ENCODE measurements around the gene PPFIA2.

The PPFIA2 gene

DNA sequence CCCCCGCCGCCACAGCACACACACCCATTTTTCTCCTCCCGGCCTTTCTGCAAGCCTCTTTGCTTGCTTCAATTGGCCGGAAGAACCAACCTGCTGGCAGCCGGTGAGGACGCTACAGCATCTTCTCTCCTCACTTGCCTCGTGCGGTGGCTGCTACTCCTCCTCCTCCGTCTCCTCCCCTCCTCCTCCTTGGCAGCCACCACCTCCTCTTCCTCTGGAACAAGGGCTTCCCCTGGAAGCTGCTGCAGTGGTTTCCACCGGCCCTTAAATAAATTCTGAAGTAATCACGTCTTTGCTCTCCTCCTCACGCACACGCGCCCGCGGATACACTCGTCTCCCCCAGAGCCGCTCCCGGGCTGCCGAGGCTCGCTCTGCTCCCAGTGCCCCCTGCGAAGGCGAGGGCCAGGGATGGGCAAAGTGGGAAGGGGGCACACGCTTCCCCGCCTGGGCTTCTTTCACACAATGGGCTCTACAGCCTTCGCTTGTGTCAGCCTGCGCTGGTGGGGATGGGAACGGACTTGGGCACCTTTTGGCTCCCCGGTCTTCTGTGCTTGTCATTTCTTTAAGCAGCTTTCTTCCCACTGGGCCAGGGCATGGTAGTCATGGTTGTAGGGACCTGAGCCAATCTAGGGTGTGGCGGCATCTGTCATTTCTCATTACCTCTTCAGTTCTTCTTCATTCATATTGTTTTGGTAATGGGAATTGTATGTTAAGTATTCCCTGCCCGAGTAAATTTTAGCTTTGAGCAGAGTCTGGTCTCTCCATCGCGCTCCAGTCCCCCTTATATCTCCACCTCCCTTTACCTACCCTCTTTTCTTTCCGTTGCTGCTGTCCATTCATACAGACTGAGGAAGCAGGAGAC, at the start of gene PPFIA2:
TSS of gene PPFIA2 (minus strand) at position 161 of the 862 bp plus-strand sequence.
- no peak for DNase-seq (ENCODE audit: low read depth in 2 of 2)

DNA sequence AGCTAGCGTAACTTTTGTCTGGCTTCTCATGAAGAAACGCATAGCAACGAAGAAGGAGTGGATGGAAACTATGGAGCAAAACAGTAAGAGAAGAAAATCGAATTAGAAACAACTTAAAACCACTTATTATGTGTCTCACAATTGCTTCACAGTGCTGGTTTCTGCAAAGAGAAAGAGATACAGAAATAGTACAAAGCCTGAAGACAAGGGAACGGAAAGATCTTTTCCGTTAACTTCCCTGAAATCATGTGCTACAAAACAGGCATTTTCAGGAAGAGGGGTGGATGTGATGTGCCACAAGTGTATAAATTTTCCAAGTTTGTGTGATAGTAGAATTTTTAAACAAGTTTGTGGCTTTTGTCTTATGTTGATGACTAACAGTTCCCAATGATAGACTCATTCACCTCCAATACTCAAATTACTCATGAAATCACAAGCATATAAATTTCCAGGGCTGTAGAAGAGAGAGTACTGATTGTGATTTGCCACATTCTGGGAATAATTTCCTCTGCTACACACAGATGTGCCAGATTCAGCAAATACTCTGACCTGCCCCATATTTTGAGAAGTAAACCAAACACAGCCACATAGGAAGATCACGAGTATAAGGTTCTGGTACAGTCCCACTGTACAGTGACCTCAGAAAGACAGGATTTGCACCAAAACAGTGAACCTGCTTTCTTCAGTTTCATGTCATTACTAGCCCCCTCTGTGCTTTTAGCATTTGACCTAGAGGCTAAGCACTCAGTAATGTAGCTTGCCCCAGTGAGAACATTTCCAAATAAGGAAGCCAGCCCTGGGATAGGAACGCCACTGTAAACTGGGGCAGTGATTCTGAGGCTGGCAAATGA, 41.4 kb upstream of the PPFIA2 start:
- no peak for DNase-seq (ENCODE audit: low read depth in 2 of 2)

DNA sequence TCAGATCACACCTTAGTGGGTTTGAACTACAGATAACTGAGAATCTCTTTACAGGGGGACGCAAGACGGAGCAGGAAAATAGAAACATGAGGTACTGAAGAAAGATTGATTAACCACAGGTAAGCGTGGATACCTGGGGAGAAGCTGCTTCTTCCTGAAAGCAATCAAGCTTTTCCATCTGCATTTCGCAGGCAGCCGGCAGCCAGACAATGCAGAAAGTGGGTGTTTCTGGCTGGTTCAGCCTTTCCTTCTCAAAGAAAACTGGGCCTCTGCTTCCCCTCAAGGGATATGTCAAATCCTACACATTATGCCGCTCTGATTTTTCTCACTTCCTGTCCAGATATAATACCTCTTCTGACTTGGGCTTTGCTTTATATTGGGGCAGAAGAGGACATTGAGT, 39.1 kb upstream of the PPFIA2 start:
- no peak for DNase-seq (ENCODE audit: low read depth in 2 of 2)

DNA sequence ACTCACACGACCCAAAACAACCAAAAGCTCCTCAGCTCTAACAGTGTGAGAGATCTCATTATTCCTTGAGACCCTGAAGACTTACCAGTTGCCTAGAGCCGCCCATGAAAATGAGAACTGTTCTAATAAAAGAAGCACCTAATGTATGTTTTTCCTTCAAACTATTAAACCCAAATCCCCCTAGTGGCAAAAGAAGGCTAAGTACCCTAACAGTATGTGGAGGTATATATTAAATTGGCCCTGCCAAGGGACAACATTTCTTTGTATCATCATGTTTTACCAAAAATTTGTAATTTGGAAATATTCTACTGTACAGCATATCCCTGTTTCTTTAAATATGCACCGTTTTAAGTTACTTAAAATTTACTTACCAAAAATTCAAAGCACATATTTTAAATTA, 38.0 kb upstream of the PPFIA2 start:
- DNase-seq (ENCODE audit: low read depth in 2 of 2), result no peak

DNA sequence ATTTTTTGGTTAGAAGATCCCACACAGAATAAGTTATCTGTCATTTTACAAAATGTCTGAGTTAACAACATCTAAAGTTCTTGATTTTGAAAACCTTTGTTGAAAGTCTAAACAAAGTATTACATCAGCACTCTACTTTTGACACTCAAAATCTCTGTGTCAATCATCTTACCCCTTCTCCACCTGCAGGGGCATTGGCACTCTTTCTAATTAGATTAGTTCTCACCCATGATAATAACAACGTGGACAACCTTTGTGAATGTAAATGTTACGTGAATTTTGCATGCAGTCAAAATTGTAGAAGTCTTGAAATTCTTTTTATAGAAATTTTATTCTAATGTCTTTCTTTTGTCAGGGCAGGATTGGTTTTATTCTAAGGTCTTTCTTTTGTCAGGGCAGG, 33.5 kb upstream of the PPFIA2 start:
- DNase-seq (ENCODE audit: low read depth in 2 of 2), result no peak

DNA sequence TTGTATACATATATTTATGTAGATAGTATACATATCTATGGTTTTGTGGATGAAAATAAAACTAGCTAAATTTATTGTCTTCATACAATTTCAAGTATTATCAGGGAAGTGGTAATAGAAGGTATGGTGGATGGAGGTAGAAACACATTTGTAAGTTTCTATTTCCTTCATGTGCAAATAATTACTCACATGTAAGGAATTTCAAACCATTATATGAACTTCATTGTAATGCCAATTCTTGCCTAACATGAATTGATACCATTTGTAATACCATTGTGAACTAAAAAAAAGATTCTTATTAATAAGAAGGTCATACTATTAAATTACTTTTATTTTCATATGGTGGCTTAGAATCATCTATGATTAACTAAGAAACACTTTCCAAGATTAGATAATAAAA, 20.1 kb upstream of the PPFIA2 start:
- DNase-seq (ENCODE audit: low read depth in 2 of 2), result no peak

DNA sequence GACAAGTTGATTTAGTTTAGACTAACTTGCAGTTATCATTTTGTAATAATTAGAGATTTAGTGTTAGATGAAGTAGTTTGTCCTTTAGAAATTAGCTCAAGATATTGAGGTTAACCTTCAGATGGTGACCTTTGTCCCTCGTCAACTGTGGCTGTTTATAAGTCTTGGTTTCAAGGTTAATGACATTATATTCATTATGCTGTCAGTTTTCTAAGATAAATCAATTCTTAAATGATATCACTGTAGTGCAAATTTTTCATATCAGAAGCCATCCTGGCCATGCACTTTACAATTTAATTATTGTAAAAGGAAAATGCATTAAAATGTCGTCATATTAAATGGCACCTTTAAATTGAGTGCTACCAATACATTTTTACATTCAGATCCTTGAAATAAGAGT, 19.6 kb upstream of the PPFIA2 start:
- DNase-seq (ENCODE audit: low read depth in 2 of 2), result no peak

DNA sequence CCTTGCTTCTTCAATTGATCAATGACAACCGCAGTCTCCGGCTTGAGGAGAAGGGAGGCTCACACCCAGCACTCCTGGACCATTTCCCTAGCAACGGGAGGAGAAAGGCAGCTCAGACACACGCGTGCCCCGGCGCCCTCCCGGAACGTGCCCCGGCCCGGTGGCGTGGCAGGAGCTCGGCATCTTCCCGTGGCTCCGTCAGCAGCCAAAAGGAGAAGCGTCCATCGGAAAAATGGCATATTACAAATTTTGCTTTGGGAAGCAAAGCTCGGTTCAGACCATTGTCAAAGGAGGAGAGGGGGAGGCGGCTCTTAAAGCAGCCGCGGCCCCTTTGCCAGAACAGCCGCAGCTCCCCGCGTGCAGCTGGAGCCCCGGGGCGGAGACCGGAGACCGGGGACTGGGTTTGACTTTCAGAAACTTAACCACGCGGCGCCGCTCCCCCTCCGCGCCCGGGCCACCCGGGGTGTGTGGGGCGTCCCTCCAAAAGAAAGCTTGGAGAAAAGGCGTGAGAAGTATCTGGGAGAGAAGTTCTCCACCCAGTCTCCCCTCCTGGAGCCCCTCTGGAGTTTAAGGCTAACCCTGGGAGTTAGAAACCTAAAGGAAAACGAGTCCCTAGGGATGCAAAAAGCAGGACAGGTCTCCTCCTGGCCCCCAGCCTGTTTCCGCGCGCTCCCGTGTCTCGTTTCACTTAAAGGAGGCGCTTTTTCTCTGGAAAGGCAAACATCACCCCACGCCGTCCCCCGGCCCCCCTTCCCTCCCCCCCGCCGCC, 545 bp downstream of the PPFIA2 start:
- DNase-seq (ENCODE audit: low read depth in 2 of 2), result no peak

DNA sequence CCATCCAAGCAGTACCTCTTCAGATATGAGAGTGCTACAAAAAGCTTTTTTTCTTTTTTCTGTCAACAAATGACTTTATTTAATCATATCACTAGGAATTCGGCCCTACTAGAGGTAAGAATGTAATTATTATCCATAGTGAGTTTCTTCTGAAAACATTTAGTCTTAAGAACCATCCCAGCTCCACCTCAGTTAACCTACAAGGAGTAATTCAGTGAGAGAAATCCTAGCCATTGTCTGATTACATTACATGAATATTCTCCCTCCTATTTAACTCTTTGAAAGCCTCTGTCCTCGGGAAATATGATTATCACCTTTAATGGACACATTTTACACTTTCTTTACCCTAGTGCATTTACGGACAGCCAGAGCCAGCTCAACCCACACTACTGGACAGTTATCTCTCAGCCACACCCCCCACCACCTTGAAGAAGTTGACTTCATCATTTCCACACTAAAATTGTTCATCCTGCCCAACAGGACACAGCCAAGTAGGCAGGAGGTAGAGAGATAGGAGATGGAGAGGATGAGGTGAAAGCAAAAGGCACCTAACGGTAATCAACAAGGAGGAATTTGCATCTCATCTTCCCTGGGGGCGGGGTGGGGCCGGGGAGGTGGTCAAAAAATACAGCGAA, 1.3 kb downstream of the PPFIA2 start:
- no peak for DNase-seq (ENCODE audit: low read depth in 2 of 2)

DNA sequence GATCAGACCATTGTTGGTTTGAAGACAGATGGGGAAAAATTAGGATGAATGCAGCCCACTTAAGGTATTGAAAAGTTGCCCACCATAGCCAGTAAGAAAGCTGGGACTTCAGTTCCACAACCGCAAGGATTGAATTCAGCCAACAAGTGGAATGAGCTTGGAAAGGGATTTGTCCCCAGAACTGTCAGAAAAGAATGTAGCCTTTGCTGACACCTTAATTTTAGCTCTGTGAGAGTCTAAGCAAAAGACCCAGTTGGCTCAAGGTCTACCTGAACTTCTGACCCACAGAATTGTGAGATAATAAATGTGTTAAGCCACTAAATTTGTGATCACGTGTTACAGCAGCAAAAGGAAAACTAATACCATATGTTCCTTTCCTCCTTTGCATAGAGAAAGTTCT, 29.4 kb downstream of the PPFIA2 start:
- no peak for DNase-seq (ENCODE audit: low read depth in 2 of 2)

DNA sequence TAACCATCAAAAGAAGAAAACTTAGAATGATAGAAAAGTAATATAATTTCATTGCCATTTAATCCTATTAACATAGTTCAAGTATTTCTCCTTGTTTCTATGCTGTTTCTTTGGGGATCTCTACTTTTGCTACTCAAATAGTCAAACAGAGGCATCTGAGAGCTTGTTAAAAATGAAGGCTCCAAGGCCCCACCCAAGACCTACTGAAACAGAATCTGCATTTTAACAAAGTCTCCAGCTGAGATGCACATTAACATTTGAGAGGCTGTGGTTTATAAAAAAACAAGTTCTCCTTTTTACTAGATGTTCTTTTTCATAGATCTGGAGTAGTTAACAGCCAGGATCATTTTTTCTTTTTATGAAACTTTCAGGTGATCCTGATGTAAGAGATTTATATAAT, 31.8 kb downstream of the PPFIA2 start:
- no peak for DNase-seq (ENCODE audit: low read depth in 2 of 2)

DNA sequence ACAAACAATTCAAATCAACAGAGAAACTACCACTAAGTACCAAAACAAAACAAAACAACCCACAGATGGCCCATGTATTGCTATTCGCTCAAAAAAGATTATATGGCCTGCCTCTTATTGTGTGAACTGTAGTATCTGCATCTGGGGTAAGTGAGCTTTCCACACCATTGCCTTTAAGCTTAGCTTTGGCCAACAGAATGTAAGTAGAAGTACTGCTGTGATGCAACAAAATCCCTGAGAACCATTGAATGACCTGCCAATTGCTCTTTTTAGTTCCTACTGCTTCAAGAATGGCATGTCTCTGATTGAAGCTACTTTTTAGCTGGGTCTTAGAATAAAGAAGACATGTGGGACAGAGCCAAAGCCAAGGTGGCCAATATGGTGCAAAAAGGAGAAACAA, 32.5 kb downstream of the PPFIA2 start:
- DNase-seq (ENCODE audit: low read depth in 2 of 2), result no peak

DNA sequence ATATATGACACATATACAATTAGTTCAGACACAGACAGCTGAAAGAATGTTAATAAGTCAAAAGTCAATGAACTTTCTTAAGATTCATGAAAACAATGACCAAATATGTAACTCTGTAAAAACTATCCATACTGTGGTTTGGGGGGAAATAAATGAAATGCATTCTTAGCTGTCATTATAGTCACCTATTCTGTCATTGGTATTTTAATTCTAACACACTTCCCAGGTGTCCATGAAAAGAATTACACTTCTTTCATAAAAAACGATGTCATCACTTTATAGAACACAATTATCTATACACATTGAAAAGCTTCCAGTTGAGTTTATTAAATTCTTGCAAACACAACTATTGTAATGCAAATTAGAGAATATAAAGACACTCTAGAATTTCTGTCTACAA, 35.8 kb downstream of the PPFIA2 start:
- no peak for DNase-seq (ENCODE audit: low read depth in 2 of 2)

DNA sequence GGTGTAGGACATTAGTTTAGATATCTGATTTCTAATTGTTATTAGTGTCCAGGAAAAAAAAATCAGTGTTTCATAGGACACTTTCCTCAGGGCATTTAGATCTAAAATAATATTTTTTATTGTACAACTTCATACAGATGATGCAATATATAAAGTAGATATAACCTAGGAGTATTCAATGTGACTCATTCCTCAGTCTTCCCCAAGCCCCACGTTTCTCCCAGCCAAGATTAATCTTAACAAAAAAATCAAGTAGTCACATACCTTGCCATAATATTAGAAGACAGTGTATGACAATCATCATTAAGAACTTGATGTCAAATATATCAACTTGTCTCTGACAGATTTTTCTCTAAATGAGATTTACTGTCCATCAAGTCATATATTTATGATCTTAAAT, 37.1 kb downstream of the PPFIA2 start:
- DNase-seq (ENCODE audit: low read depth in 2 of 2), result no peak

DNA sequence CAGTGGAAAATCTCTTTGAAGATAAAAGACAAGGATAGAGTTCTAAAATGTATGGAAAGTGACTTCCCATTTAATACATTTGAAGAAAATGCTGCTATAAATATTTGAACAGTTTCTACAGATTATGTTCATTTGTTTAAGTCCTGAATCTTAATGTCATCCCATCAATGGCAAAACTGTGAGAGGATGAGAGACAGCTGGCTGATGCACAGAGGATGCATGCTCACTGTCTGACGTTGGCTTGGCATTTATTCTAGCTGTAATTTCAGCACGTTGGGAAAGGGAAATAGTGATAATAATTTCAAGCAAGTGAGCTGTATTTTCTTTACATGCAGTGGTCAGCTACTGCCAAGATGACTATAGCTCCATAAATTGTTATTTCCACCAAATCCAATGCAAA, 40.5 kb downstream of the PPFIA2 start:
- no peak for DNase-seq (ENCODE audit: low read depth in 2 of 2)

DNA sequence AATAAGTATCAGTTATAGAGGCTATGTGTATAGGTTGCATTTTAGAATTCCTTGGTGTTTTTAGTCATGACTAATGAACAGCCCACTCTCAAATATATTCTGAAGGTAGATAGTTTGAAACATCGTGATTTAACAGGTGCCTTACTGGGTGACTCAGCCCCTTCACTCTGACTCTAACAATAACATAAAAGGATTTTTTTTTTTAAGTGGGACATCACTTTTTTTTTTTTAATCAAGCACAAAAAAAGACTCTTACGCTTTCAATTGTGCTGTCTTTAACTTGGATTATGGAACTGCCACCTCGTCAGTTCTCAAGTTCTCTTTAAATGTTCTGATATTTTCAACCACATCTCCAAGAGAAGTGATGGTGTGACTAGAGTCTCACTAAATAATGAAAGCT, 46.6 kb downstream of the PPFIA2 start:
- no peak for DNase-seq (ENCODE audit: low read depth in 2 of 2)

DNA sequence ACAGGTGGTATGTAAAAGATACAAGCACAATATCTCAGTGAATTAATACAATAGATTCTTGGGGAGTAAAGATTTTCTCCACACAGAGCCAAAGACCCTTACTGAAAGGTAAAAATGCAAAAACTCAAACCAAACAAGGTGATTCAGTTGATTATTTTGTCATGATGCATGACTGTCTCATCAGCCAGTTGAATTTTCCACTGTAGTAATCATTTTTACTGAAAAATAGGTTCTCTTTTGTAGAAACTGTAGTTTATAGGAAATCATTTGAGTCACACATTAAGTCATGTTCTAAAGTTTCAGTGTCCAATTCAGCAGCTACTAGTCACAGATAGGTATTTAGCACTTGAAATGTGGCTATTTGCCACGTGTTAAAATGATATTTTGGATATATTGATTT, 53.6 kb downstream of the PPFIA2 start:
- DNase-seq (ENCODE audit: low read depth in 2 of 2), result no peak

DNA sequence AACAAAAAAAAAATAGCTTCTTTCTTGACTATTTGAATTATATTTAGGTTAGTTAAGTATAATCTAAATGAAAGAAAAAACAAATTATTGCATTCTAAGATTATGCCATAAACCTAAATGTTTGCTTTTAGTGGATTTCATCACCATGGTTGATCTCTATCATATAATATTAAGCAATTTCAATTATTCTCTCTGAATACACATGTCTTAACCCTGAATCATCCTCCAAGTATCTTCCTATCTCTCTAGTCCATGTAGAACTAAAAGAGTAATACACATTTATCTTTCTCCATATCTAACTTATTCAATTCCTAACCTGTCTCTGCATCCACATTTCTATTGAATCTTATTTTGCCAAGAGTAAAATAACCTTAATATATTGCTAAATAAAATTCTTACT, 59.6 kb downstream of the PPFIA2 start:
- DNase-seq (ENCODE audit: low read depth in 2 of 2), result no peak

DNA sequence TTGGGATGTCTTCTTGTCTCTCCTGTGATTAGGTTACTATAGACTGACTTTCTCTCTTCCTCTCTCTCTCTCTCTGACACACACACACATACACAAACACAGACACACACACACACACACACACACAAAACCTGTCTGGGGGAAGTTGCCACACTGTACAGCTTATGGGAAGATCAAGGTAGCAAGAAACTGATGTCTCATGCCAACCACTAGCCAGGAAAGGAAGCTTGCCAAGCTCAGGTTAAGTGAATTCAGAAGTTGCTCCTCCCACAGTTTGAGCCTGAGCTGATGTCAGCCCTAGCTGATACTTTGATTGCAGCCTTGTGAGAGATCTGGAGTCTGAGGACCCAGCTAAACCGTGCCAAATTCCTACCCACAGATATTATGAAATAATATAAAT, 67.1 kb downstream of the PPFIA2 start:
- no peak for DNase-seq (ENCODE audit: low read depth in 2 of 2)

DNA sequence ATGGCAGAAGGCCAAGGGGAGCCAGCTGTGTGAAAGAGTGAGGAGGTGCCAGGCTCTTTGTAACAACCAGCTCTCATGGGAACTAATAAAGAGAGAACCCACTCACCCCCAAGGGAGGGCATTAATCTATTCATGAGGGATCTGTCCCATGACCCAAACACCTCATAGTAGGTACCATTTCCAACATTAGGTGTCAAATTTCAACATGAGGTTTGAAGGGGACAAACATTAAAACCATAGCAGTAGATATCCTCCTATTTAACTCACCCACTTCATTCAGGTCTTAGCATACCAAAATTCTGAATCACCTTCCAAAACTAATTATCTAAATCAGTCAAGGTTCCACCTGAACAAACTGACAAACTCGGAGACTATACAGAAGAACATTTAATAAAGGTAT, 75.3 kb downstream of the PPFIA2 start:
- no peak for DNase-seq (ENCODE audit: low read depth in 2 of 2)

DNA sequence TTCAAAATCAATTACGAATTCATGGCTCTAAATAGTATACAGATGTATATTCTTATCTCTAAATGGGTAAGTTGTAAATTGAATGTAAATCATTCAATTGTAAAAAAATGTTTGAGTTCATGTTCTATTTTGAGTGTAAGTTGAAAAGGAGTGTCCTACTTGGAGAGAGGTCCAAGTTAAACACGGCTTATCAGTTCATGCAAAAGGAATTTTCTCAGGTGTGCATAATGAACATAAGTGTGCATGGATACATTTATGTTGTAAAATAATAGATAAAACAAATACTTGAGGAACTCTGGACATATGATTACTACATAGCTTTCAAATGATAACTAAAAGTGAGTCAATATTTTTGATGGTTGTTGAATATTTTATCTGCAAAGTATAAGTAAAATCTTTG, 79.5 kb downstream of the PPFIA2 start:
- DNase-seq (ENCODE audit: low read depth in 2 of 2), result no peak

DNA sequence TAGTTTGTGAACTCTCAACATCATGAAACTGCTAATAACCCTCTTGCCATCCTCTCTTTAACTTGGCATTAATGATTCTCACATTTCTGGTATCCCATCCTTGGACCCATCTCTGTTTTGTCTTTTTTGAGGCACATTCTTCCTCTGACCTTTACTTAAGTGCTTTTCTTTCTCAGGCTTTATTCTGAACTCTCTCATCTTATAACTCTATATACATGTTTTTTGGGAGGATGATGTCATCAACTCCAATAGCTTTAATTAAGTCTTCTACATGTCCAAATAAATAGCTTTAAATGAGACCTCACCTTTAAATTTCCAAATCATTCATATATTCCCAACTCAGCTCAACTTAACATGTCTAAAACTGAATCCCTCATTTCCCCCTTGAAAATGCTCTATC, 88.4 kb downstream of the PPFIA2 start:
- no peak for DNase-seq (ENCODE audit: low read depth in 2 of 2)
